Measurements from ENCODE around the gene PECR. TPM values are rescaled to one million over a fixed set of nuclear protein-coding genes. Genes with fewer than 3 reads are reported as not detected.

Gene PECR
- polyA plus RNA-seq, 3 donors = 6.1 to 58.6 (median 20.0) TPM

DNA sequence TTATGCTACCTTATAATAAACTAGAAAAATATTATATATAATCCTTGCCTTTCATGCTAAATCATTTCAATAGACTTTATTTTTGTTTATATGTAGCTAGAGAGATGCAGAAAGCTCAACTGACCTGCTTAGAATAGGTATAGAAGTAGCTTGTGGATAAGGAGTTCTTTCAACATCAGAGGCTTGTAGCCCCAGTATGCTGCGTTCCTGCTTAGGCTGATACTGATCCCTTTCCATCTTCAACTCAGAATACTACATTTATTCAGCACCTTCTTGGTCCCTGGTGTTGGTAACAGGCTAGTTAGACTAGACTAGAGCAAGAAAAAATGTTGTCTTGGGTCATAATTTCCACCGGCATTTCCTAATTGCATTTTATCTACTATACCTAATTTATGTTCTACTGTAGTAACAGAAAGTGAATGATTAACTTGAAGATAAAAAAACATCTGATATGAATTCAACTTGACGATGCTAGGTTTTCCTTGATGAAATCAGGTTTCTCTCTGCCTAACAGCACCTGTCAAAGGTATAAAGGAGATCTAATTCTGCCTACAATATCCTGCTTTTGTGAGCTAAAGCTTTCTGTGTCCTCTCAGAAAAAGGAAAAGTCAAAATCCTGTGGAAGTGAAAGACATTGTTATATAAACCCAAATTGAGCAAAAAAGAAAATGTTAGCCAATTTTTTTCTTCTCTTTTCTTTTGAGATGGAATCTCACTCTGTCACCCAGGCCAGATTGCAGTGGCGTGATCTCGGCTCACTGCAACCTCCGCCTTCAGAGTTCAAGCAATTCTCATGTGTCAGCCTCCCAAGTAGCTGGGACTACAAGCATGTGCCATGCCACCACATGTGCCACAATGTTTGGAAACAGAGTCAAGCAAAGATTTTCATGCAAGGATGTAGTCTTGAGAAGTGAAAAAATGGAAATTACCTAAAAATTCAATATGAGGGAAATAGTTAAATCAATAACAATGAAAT lies 5.8 kb downstream of the PECR start:
- H3K27ac ChIP-seq (ENCODE audit: low read depth, low read length) = no peak overlapping the region
- WGBS, 3 donors = 48 to 83% (median 83%) methylated on average over 6 of the region's 6 CpGs

DNA sequence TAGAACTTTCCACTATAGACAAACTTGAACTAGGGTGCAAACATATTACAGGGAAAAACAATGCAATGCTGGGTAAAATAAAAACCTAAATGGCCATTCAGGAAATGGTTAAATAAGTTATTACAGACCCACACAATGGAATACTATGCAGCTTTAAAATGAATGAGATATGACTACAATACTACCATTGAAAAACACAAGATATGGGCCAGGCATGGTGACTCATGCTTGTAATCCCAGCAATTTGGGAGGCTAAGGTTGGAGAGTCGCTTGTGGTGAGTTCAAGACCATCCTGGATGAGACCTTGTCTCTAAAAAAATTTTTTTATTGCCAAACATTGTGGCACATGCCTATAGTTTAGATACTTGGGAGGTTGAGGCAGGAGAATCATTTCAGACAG lies 6.8 kb downstream of the PECR start:
- no peak overlapping the region for H3K27ac ChIP-seq (ENCODE audit: low read depth, low read length)
- WGBS, 3 donors = 99 to 100% (median 100%) methylated on average over 1 of the region's 1 CpG

DNA sequence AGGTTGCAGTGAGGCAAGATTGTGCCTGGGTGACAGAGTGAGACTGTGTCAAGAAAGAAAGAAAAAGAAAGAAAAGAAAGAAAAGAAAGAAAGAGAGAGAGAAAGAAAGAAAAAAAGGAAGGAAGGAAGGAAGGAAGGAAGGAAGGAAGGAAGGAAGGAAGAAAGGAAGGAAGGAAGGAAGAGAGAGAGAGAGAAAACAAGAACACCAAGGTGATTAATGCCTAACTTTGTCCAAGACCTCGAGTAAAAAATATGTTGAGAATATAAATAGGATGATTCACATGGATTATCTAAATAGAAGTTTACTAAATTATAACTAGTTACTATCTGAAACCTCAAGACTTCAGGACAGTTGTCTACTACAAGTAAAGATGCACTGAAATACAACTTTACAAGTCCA lies 7.2 kb downstream of the PECR start:
- WGBS, 3 donors = 44 to 62% (median 59%) methylated on average over 1 of the region's 1 CpG
- no peak overlapping the region for H3K27ac ChIP-seq (ENCODE audit: low read depth, low read length)

- H3K27ac ChIP-seq (ENCODE audit: low read depth, low read length) = no peak overlapping the region
These were observed 7.8 kb downstream of the PECR start for GRCh38 chr2:216073773-216074172.

DNA sequence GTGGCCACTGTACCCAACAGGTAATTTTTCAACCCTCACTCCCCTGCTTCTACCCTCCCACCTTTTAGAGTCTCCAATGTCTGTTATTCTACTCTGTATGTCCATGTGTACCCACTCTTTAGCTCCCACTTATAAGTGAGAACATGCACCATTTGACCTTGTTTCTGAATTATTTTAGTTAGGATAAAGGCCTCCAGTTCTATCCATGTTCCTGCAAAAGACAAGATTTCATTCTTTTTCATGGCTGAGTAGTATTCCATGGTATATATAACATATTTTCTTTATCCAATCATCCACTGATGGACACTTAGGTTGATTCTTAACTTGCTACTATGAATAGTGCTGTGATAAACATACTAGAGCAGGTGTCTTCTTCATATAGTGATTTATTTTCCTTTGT lies 9.1 kb downstream of the PECR start:
- H3K27ac ChIP-seq (ENCODE audit: low read depth, low read length) = no peak overlapping the region

GRCh38 chr2:216071111-216071851 lies 10.3 kb downstream of the PECR start:
- 73 to 82% (median 80%) methylated on average over 12 of the region's 12 CpGs for whole genome bisulfite sequencing, 3 donors
- H3K27ac ChIP-seq (ENCODE audit: low read depth, low read length) = no peak overlapping the region

DNA sequence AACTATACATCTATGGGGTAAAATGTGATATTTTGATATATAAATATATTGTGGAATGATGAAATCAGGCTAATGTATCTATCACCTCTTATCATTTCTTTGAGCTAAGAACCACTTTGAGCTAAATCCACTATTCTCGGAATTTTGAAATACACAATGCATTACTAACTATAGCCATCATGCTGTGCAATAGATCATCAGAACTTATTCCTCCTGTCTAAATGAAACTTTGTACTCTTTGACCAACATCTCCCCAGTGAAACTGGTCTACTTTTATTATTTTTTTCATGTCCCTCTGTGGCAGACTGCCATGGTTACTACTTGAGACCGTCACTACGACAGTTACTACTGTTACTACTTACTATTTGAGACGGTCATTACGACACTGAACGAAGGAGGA lies 11.4 kb downstream of the PECR start:
- H3K27ac ChIP-seq (ENCODE audit: low read depth, low read length) = no peak overlapping the region
- 71 to 85% (median 75%) methylated on average over 6 of the region's 6 CpGs for WGBS, 3 donors

GRCh38 chr2:216069028-216069427 lies 12.6 kb downstream of the PECR start:
- no peak overlapping the region for H3K27ac ChIP-seq (ENCODE audit: low read depth, low read length)
- WGBS, 3 donors = 84 to 91% (median 89%) methylated on average over 2 of the region's 2 CpGs

GRCh38 chr2:216066230-216066629 lies 15.4 kb downstream of the PECR start:
- 77 to 88% (median 84%) methylated on average over 5 of the region's 5 CpGs for WGBS, 3 donors

GRCh38 chr2:216064665-216065064 lies 16.9 kb downstream of the PECR start:
- H3K27ac ChIP-seq (ENCODE audit: low read depth, low read length) = no peak overlapping the region
- WGBS, 3 donors = 73 to 89% (median 82%) methylated on average over 1 of the region's 1 CpG

More at GRCh38 chr2:216066230-216066629, 15.4 kb downstream of the PECR start:
- no peak overlapping the region for H3K27ac ChIP-seq (ENCODE audit: low read depth, low read length)

DNA sequence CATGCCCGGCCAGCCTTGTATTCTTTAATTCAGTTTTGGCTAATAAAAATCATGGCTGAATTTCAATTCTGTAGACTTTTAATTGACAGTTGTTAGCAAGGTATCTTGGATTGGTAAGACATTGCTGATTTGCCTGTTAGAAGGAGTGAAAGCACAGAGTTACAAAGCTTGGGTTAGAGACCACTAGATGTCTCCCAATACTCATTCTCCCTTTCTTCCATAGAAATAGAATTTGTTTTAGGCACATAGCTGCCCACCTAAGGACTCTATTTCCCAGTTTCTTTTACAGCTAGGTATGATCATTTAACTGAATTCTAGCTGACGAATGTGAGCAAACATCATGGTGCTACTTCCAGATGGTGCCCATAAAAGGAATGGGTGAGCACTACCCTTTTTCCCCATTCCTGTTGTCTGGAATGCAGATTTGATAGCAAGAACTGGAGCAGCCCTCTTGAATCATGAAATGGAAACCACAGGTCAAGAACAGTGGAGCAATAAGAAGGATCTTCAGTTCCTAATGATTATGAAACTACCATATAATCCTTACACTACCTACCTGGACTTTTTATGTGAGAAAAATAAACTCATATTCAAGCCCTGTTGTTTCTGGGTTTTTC lies 17.5 kb downstream of the PECR start:
- 88 to 97% (median 95%) methylated on average over 2 of the region's 2 CpGs for whole genome bisulfite sequencing, 3 donors
- no peak overlapping the region for H3K27ac ChIP-seq (ENCODE audit: low read depth, low read length)

DNA sequence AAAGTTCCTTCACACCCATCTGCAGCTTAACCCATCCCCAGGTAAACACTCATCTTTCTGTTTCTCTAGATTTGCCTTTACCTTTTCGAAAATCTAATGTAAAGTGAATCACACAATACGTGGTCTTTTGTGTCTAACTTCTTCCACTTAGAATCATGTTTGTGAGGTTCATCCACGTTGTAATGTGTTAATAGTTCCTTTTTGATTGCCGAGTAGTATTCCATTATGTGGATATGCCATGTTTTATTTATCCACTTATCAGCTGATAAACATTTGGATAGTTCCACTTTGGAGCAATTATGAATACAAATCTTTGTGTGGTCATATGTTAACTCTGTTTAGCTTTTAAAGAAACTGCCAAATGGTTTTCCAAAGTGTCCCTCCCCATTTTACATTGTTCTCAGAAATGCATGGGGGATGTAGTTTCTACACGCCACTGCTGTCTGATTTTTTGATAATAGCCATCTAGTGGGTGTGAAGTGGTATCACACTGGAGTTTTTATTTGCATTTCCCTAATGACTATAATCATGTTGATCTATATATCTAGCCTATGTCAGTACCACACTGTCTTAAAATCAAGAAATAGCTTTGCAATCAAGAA lies 22.3 kb downstream of the PECR start:
- no peak overlapping the region for H3K27ac ChIP-seq (ENCODE audit: low read depth, low read length)
- WGBS, 3 donors = 94 to 97% (median 95%) methylated on average over 5 of the region's 5 CpGs

GRCh38 chr2:216057688-216058193 lies 23.9 kb downstream of the PECR start:
- 56 to 61% (median 58%) methylated on average over 7 of the region's 7 CpGs for WGBS, 3 donors
- no peak overlapping the region for H3K27ac ChIP-seq (ENCODE audit: low read depth, low read length)

GRCh38 chr2:216056739-216057138 lies 24.9 kb downstream of the PECR start:
- H3K27ac ChIP-seq (ENCODE audit: low read depth, low read length) = no peak overlapping the region
- 63 to 82% (median 74%) methylated on average over 3 of the region's 3 CpGs for WGBS, 3 donors

DNA sequence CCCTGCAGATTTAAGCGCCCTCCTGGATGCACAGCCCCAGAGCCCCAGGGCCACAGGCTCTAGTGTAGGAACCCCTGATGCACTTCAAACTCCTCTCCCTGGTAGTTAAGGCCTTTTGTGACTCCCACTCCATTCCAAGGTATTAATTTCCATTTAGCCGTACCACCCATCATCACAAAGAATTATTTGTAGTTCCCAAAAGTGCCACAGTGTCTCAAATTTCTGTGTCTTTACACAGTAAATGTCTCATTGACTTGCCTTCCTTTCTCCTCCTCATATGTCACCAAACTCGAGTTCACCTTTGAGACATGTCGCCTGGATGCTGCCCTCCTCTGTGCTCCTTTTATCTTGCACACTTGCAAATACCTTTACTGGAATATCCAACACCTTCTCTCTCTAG lies 25.9 kb downstream of the PECR start:
- WGBS, 3 donors = 89 to 96% (median 92%) methylated on average over 4 of the region's 4 CpGs
- no peak overlapping the region for H3K27ac ChIP-seq (ENCODE audit: low read depth, low read length)

DNA sequence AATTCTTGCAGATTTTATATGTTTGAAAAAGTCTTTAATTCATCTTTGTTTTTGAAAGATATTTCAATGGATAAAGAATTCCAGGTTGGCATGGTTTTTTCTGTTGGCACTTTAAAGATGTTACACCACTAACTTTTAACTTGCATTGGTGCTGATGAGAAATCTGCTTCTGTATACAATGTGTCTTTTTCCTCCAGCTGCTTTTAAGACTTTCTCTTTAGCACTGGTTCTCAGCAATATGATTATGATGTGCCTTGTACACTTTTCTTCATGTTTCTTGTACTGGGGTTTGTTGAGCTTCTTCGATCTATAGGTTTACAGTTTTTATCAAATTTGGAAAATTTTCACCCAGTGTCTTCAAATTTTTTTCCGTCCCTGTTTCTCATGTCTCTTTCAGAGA lies 29.2 kb downstream of the PECR start:
- WGBS, 3 donors = 94 to 97% (median 97%) methylated on average over 2 of the region's 2 CpGs
- H3K27ac ChIP-seq (ENCODE audit: low read depth, low read length) = no peak overlapping the region

GRCh38 chr2:216051350-216051749 lies 30.3 kb downstream of the PECR start:
- 89 to 93% (median 90%) methylated on average over 3 of the region's 3 CpGs for WGBS, 3 donors
- no peak overlapping the region for H3K27ac ChIP-seq (ENCODE audit: low read depth, low read length)

DNA sequence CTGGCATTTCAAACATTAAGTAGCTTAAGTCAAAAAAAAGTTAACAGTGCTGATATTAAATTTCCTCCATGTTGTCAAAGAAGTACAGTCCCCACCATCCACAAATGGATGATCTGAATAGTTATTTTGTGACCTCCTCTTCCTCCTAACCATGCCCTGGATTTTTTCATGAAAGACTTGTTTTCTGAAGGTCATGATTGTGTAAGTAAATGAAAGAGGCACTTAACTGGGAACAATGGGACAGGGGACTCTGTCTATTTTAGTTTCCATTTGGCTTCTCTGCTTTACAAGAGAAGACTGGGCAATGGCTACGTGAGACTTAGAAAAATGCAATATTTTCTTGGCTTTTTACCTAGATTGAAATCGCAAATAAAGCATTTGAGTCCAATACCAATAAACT lies 32.2 kb downstream of the PECR start:
- no peak overlapping the region for H3K27ac ChIP-seq (ENCODE audit: low read depth, low read length)
- WGBS, 3 donors = 89 to 96% (median 92%) methylated on average over 2 of the region's 2 CpGs

GRCh38 chr2:216047397-216047796 lies 34.2 kb downstream of the PECR start:
- 87 to 92% (median 91%) methylated on average over 2 of the region's 2 CpGs for WGBS, 3 donors
- no peak overlapping the region for H3K27ac ChIP-seq (ENCODE audit: low read depth, low read length)

Measured in adipose tissue (tissue), 3 donors.